Caki2 (cell line): ENCODE data around the gene ADAMTS2. TPM values are rescaled to one million over a fixed set of nuclear protein-coding genes. Genes with fewer than 3 reads are reported as not detected.
"Not testable (repeated sequence)": the region's sequence is repeated elsewhere in the genome, so short reads cannot be mapped to it uniquely, and the experiment has no call there.

Experiments used
- DNase-seq: peaks from one replicate; pipeline ENCODE4 v3.0.0-alpha.2; 2015; ENCODE audit warnings: low read depth
- in situ Hi-C: cut with HindIII; loops from 2 replicates; pipeline ENCODE4 v1.10.0; 2016; ENCODE audit warnings: low sequenced_read_pairs, low pct_unique_long_range_greater_than_20kb, mixed read lengths
- total RNA-seq: library from RNA; depleted of rRNA; stranded (reverse); fragments of >200 nt; shearing (Covaris generic); gene quantifications from 2 replicates; pipeline ENCODE4 v1.2.3, GENCODE V29; 2014; ENCODE audit warnings: low replicate concordance; rRNA removed

Gene ADAMTS2
- total RNA-seq, 1 experiment from 2014 or later: 5.0 TPM

- no peak for DNase-seq
- in situ Hi-C loops: no loop called here
These were observed 230.0 kb downstream of the ADAMTS2 start for GRCh38 chr5:179115307-179115706.

DNA sequence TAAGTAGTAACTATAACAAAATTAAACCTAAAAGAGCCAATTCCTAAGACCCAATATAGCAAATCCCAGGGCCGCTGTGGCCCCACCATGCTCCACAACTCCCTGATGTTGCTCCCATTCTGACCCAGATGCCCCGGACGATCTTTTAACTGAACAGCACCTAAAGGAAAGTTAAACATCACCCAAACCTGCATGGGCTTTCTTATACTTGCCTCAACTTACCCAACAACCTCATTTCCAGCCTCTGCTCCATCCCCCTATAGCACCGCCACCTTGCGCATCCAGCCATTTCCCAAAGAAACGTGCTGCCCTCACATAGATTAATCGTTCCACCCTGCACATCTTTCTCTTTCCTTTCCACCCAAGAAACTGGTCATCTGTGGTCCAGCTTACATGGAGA, 230.5 kb downstream of the ADAMTS2 start:
- no peak for DNase-seq
- in situ Hi-C loops: no loop called here

- in situ Hi-C loops: no loop called here
- DNase-seq: no peak
These were observed 231.2 kb downstream of the ADAMTS2 start for GRCh38 chr5:179113945-179114641.

DNA sequence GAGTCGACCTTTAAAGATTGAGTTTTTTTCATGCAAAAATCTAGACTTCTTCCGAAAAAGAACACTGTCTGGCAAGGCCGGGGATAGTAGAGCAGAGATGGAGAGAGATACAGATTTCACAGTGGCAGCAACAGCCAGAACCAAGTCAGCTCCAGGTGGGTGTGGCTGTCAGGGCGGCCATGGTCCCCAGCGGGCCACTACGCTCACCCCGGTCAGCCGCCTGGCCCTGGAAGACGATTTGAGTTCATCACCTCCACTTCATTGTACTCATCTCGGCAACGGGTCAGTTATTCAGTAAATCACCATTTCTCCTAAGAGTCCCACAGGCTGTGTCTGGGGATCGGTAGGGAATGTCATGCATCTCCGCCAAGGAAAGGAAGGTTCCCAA, 232.1 kb downstream of the ADAMTS2 start:
- DNase-seq: no peak
- in situ Hi-C loops: no loop called here

DNA sequence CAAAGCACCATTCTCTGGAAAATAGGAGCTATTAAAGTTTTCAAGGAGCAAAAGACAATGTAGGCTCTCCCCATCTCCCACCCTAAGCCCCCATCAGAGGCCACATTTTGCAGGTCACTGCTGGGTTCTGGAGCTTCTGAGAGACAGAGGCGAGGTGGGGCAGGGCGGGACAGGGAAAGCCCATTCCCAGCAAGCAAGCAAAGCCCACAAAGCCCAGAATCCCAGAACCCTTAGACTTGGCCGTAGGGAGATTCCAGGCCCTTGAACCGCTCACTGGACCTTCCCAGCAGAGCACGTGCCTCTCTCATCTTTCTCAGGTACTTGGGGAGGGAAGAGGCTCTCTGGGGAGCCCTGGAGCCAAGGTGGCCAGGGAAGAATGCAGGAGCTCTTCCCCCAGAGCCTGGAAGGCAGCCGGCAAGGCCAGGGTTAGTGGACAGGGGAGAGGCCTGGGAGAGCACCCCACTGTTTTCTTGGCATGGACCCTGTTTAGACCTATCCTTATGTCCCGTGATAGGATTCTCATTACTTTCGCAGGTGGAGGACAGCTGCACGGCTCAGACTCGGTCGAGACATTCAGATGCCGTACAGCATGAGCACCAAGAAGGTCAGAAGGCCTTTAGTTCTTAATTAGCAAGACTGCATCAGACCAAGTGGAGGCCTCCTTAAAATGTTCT, 232.7 kb downstream of the ADAMTS2 start:
- DNase-seq: no peak
- in situ Hi-C loops: no loop called here

DNA sequence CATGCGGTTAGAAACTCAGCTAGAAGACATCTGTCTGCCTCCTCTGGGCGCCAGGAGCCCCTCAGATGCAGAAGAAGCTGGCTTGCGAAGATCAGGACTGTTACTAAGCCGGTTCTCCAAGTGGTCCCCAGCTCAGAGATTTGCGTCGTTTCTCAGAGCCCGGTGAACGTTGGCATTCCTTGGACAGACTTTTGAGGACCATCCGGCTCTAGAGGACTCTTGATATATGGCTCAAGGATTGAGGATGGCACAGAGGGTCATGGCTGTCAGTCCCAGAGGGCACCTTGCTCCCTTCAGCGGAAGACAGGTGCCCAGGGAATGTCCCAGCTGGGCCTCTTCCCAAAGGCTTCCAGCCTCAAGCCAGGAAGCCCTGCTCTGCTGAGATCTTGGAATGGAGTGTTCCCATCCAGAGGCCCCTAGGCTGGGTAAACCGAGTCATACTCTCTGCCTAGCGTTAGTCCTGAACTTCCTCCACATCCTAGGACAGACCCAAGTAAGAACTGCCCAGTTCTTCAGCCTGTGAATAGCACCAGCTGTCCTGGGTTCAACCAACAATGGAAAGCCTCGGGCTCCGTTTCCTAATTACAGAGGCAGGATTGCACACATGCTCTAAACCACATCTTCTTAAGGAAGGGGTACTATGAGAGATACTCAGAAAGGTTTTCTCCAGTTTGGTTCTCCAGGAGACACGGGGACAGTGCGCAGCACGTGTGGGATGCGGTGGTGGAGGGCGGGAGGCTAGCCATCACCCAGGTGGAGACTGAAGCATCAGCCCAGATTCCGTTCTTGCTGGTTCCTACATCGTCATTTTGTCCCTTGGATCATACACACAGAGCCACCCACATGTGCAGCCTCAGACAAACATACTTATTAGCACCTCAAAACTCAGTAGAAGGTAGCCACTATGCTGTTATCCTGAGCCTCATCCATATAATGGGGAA, 233.7 kb downstream of the ADAMTS2 start:
- in situ Hi-C loops: no loop called here
- no peak for DNase-seq

DNA sequence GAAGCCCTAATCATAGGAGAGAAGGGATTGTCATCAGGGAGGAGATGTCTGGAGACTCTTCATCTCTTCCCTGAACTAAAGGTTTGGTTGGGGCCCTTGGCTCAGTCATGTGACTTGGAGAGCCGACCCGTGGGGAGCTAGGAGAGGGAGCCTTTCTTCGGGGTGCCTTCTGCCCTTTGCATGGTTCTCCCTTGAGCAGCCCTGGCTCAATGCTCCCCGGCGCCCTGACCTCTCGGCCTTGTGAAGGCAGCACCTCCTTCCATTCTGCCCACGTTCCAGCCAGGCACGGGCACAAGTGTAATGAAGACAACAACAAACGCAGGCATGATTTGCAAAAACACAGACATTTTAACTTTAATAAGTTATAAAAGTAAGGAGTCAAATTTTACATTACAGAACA, 234.7 kb downstream of the ADAMTS2 start:
- in situ Hi-C loops: no loop called here
- DNase-seq: no peak

DNA sequence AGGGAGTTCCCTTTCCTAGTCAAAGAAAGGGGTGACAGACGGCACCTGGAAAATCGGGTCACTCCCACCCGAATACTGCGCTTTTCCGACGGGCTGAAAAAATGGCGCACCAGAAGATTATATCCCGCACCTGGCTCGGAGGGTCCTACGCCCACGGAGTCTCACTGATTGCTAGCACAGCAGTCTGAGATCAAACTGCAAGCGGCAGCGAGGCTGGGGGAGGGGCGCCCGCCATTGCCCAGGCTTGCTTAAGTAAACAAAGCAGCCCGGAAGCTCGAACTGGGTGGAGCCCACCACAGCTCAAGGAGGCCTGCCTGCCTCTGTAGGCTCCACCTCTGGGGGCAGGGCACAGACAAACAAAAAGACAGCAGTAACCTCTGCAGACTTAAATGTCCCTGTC, 244.0 kb downstream of the ADAMTS2 start:
- in situ Hi-C loops, DNase-seq: not testable (repeated sequence)

GRCh38 chr5:179089502-179089901, 255.8 kb downstream of the ADAMTS2 start:
- in situ Hi-C loops: no loop called here
- DNase-seq: no peak

- in situ Hi-C loops: no loop called here
- DNase-seq: no peak
These were observed 264.5 kb downstream of the ADAMTS2 start for GRCh38 chr5:179080724-179081123.

DNA sequence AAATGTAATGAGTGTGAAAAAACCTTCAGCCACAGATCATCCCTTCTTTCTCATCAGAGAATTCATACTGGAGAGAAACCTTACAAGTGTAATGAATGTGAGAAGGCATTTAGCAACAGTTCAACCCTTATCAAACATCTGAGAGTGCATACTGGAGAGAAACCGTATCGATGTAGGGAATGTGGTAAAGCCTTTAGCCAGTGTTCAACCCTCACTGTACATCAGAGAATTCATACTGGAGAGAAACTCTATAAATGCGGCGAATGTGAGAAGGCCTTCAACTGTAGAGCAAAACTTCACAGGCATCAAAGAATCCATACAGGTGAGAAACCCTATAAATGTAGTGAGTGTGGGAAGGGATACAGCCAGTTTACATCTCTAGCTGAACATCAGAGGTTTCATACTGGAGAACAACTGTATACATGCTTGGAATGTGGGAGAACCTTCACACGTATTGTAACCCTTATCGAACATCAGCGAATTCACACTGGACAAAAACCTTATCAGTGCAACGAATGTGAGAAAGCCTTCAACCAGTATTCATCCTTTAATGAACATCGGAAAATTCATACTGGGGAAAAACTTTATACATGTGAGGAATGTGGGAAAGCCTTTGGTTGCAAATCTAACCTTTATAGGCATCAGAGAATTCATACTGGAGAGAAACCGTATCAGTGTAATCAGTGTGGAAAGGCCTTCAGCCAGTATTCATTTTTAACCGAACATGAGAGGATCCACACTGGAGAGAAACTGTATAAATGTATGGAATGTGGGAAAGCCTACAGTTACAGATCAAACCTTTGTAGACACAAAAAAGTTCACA, 265.9 kb downstream of the ADAMTS2 start:
- DNase-seq: no peak
- in situ Hi-C loops: no loop called here

DNA sequence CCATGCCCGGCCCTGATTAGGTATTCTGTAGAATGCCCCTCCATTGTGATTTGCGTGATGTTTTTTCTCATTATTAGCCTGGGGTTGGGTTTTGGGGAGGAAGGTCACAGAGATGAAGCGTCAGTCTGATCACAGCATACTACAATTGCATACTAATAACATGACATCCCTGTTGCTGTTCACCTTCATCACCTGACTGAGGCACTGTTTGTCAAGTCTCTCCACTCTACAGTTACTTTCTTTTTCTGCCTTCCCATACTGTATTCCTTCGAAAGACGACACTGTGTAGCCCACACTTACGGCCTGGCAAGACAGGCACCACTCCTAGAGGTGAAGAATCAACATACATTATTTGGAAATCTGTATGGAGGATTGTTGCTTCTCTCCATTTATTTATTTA, 279.6 kb downstream of the ADAMTS2 start:
- in situ Hi-C loops: no loop called here

DNA sequence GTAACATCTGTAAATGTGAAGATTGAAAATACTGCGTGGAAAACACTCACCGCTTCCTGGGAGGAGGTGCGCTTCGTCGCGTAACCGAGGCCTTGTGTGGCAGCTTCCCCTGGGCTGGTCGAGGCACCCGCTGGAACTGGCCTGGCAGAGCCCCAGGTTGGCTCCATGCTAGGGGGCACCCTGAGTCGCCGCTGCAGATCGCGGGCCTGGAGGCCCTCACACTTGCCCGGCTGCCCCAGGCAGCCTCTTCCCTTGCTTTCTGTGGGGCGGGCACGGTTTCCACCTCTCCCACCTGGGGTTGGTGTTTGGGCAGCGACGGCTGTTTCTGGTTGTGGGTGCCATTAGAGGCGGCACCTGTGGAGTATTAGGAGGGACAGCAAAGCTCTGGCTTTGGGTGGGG, 284.2 kb downstream of the ADAMTS2 start:
- DNase-seq: no peak
- in situ Hi-C loops: no loop called here

More for the DNA sequence above, 279.6 kb downstream of the ADAMTS2 start:
- DNase-seq: no peak

Other genes with a start within 250 kb of the ADAMTS2 start
- gene RUFY1, start 205.1 kb upstream of the ADAMTS2 start, total RNA-seq: 31.7 and 31.9 TPM in 2 replicates